Fibroblast of mammary gland (primary cell): Measurements from ENCODE around the gene COL2A1.

Source experiments
- DNase-seq: peaks from one replicate; pipeline ENCODE4 v3.0.0-alpha.2; 2010; ENCODE audit warnings: low read depth
- H3K4me3 ChIP-seq: 2 replicates; pipeline ENCODE4 v1.5.1; 2011; ENCODE audit warnings: low read depth, mild to moderate bottlenecking, low read length, moderate library complexity; ENCODE audit not compliant: control insufficient read depth
- TF ChIP-seq, protein P1 (sequence below): conservative IDR thresholded peaks from 2 replicates; pipeline ENCODE4 v1.5.1; 2011; ENCODE audit warnings: low read depth, low read length, inconsistent platforms; ENCODE audit not compliant: control insufficient read depth, insufficient read depth

COL2A1 gene

DNA sequence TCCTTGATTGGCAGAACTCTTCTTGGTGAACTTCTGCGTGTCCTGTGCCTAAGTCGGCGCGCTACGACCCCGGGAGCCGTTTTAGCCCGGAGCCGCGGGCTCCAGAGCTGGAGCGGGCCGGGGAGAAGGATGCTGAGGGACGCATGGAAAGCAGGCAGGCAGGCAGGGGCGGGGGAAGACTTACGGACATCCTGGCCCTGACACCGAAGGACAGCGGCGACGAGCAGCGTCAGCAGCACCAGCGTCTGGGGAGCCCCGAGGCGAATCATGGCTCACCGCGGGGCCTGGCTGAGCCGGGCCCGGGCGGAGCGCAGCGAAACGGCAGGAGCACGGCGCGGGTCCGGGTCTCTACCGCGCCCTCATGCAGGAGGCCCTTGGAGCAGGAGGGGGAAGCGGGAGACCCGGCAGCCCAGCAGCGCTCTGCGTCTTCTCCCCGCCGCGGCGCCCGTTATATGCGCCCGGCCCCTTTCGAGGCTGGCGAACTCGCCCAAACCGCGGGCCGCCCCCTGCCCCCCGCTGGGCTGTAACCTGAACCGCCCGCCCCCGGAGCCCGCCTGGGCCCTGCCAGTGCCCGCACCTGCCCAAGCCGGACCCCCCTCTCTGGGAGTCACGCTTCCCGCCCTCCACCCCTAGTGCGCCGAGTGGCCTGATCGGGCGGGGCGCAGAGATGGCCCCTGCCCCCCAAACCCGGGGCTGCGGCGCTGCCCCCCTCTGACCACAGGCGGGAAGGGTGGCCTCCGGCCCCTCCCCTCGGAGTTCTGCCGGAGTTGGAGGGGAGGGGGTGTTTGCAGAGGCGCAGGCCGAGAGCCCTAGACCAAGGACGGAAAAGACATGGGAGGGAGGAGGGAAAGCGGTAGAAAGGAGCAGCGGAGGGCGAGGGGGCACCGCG, at the start of gene COL2A1:
TSS of gene COL2A1 (minus strand) at position 424 of the 889 bp plus-strand sequence. CDS start at position 269, 155 bp downstream.
- no peak for DNase-seq
- no peak within 1 kb of the TSS for H3K4me3 ChIP-seq
- TF ChIP-seq, protein P1, sequence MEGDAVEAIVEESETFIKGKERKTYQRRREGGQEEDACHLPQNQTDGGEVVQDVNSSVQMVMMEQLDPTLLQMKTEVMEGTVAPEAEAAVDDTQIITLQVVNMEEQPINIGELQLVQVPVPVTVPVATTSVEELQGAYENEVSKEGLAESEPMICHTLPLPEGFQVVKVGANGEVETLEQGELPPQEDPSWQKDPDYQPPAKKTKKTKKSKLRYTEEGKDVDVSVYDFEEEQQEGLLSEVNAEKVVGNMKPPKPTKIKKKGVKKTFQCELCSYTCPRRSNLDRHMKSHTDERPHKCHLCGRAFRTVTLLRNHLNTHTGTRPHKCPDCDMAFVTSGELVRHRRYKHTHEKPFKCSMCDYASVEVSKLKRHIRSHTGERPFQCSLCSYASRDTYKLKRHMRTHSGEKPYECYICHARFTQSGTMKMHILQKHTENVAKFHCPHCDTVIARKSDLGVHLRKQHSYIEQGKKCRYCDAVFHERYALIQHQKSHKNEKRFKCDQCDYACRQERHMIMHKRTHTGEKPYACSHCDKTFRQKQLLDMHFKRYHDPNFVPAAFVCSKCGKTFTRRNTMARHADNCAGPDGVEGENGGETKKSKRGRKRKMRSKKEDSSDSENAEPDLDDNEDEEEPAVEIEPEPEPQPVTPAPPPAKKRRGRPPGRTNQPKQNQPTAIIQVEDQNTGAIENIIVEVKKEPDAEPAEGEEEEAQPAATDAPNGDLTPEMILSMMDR = no peak

DNA sequence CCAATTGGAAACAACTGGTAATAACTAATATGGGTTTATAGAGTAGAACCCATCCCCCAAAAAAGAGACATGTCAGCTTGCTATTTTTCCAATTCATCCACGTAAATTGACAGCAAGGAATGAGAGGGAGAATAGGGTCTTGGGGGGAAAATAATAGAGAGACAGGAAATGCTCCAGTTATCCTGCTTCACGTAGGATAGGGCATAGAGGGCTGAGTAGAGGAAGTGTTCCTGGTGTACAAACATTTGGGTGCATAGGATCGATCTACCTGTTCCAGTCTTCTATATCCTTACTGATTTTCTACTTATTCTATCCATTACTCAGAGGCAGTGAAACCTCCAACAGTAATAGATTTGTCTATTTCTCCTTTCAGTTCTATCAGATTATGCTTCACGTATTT, 49.6 kb upstream of the COL2A1 start:
- no peak overlapping the region for H3K4me3 ChIP-seq
- TF ChIP-seq, protein P1 = no peak
- DNase-seq = no peak

DNA sequence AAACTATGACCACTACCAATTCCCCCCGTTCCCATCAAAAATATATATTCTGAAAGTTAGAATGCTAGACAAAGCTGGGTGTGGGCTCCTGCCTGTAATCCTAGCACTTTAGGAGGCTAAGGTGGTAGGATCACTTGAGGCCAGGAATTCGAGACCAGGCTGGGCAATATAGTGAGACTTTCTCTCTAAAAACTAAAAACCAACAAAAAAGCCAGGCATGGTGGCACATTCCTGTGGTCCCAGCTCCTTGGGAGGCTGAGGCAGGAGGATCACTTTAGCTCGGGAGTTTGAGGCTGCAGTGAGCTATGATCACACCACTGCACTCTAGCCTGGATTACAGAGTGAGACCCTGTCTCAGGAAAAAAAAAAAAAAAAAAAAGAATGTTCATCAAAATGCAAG, 48.8 kb upstream of the COL2A1 start:
- no peak overlapping the region for H3K4me3 ChIP-seq
- TF ChIP-seq, protein P1 = no peak
- no peak for DNase-seq

DNA sequence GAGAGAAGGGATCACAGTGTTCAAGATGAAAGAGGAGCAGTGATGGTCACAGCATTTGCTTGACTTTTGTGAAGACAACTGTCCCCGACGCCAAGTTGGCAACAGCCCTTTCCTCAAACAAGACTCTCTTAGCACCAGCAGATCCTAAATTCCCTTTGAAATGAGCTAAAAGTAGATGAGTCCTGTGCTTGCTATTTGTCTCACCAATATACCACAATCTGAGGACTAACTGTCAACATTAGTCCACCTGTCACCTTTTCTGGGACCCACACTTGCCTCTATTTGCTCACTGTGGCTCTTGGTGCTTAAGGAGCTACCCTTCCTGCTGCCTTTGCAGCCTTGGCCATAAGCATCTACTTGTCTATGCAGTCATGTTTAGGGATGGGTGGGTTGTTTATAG, 47.4 kb upstream of the COL2A1 start:
- TF ChIP-seq, protein P1 = no peak
- no peak for DNase-seq
- no peak overlapping the region for H3K4me3 ChIP-seq

DNA sequence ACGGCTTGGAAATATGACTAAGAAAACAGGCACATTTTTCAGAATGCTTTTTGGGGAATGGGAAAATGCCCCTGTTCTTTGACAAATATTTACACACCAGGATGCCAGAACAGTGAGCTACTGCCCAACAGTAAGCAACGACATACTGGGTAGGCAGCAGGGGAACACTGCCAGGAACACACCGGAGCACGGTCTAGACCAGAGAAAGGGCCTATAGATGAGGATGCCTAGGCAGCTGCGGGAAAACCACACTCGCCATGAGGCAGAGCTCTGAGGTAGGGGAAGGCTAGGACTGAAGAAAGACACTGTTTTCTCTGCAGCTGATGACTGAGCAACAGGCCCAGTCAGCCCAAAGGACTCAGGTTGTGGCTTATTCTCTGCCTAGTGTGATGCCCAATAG, 45.9 kb upstream of the COL2A1 start:
- TF ChIP-seq, protein P1 = no peak
- no peak for DNase-seq
- H3K4me3 ChIP-seq = no peak overlapping the region

DNA sequence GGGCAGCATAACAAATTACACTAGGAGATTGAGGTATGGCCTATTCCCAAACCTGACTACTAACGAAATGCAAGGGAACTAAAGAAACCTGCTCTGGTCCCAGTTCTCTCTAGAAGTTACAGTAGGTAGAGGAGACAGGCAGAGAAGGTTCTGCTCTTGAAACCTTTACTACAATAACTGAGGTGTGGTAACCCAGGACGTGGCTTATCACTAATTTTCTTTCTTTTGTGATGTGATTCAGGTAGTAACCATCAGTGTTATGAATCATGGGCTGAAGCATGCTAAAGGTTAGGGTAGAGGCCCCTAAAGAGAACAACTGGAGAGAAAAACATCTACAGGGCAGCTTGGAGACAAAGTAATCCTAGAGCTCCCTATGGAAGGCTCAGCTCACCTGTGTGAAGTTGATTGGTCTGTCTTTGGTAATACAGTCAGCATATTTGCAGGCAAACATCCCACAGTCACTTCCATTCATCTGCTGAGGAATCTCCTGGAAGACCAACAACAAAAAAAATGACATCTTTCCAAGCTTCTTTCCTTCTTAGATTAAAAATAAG, 41.8 kb upstream of the COL2A1 start:
- no peak for DNase-seq
- H3K4me3 ChIP-seq = no peak overlapping the region
- TF ChIP-seq, protein P1 = no peak
